Measurements from ENCODE around the gene EFNA3.

DNA sequence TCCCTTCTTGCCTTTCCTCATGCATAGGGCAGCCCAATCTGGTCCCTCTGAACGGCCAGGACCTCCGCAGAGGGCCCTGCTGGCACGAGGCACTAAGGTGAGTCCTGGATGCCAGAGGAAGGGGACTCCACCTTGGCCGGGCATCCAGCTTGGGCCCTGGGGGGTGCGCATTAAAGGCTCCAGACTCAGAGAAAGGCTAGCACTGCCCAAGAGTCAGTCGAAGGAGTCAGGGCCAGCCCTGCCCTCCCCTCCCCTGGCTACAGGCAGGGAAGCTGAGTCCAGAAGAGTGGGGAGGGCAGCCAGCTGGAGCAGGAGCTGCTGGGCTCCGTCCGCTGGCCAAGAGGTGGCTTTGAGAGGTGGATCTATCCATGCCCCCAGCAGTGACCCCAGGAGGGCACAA is 17.9 kb upstream of the EFNA3 start:
- TF ChIP-seq EGR1 (IDR thresholded peaks at IDR 0.05; ENCODE audit: low read depth) (no peak), TCF7L2 (IDR thresholded peaks at IDR 0.05; ENCODE audit: borderline replicate concordance, extremely low read depth, insufficient read depth, insufficient read length) (no peak), POLR2A (IDR thresholded peaks at IDR 0.05; ENCODE audit: borderline replicate concordance, extremely low read depth, insufficient read depth, insufficient read length) (no peak), EZH2 (IDR thresholded peaks at IDR 0.05) (no peak)
- TF ChIP-seq, protein P1, sequence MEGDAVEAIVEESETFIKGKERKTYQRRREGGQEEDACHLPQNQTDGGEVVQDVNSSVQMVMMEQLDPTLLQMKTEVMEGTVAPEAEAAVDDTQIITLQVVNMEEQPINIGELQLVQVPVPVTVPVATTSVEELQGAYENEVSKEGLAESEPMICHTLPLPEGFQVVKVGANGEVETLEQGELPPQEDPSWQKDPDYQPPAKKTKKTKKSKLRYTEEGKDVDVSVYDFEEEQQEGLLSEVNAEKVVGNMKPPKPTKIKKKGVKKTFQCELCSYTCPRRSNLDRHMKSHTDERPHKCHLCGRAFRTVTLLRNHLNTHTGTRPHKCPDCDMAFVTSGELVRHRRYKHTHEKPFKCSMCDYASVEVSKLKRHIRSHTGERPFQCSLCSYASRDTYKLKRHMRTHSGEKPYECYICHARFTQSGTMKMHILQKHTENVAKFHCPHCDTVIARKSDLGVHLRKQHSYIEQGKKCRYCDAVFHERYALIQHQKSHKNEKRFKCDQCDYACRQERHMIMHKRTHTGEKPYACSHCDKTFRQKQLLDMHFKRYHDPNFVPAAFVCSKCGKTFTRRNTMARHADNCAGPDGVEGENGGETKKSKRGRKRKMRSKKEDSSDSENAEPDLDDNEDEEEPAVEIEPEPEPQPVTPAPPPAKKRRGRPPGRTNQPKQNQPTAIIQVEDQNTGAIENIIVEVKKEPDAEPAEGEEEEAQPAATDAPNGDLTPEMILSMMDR (IDR thresholded peaks at IDR 0.05 in 2 of 3, conservative IDR thresholded peaks at IDR 0.05 in 1 of 3; ENCODE audit: borderline replicate concordance in 1 of 3, insufficient read depth in 1 of 3, low read depth in 2 of 3, low read length in 2 of 3), result no peak

All from HCT116 (cell line).